ENCODE results near the gene HBG1.
"Not testable (repeated sequence)": the region's sequence is repeated elsewhere in the genome, so short reads cannot be mapped to it uniquely, and the experiment has no call there.

Gene HBG1

GRCh38 chr11:5249807-5250396, at the start of gene HBG1:
Gene HBG1, minus strand, starts transcription at chr11:5249857. Its CDS starts 53 bp downstream, at chr11:5249804.
- not testable (repeated sequence) for DNase-seq (ENCODE audit: low read depth in 2 of 2, low spot score in 1 of 2)

- no peak for DNase-seq (ENCODE audit: low read depth in 2 of 2, low spot score in 1 of 2)
Measured at GRCh38 chr11:5298451-5298850, 48.8 kb upstream of the HBG1 start.

DNA sequence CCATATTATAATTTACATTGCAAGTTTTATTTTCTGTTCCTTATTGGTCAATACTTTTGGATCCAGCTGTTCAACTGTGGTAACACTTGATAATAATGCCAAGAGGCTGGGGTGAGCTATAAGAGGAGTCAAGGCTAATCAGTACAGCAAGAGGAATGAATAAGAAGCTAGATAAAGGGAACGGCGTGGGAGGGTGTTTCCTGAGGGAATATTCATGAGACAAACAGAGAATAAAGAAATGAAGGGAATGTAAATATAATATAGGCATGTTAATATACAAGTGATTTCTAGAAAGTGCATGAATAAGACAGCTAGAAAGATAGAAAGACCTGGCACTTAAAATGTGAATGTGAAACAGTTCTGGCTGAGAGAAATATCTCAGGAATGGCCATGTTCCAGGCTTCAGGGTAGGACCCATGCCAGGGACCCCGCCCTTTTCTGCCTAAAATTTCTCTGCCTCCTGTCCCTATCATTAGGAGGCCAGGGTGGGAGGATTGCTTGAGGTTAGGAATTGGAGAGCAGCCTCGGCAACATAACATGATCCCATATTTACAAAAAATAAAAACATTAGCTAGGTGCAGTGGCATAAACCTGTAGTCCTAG, 48.2 kb upstream of the HBG1 start:
- DNase-seq (ENCODE audit: low read depth in 2 of 2, low spot score in 1 of 2): no peak

DNA sequence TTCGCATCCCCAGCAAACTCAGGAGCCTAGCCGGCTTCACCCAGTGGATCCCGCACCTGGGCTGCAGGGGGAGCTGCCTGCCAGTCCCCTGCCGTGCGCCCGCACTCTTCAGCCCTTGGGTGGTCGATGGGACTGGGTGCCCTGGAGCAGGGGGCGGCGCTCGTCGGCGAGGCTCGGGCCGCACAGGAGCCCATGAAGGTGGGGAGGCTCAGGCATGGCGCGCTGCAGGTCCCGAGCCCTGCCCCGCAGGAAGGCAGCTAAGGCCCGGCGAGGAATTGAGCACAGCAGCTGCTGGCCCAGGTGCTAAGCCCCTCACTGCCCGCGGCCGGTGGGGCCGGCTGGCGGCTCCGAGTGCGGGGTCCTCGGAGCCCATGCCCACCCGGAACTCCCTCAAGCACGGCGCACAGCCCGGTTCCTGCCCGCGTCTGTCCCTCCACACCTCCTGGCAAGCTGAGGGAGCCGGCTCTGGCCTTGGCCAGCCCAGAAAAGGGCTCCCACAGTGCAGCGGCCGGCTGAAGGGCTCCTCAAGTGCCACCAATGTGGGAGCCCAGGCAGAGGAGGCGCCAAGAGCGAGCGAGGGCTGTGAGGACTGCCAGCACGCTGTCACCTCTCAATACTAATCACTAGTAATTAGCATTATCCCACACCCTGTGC, 44.8 kb upstream of the HBG1 start:
- not testable (repeated sequence) for DNase-seq (ENCODE audit: low read depth in 2 of 2, low spot score in 1 of 2)

- no peak for DNase-seq (ENCODE audit: low read depth in 2 of 2, low spot score in 1 of 2)
Measured at GRCh38 chr11:5293028-5293427, 43.4 kb upstream of the HBG1 start.

DNA sequence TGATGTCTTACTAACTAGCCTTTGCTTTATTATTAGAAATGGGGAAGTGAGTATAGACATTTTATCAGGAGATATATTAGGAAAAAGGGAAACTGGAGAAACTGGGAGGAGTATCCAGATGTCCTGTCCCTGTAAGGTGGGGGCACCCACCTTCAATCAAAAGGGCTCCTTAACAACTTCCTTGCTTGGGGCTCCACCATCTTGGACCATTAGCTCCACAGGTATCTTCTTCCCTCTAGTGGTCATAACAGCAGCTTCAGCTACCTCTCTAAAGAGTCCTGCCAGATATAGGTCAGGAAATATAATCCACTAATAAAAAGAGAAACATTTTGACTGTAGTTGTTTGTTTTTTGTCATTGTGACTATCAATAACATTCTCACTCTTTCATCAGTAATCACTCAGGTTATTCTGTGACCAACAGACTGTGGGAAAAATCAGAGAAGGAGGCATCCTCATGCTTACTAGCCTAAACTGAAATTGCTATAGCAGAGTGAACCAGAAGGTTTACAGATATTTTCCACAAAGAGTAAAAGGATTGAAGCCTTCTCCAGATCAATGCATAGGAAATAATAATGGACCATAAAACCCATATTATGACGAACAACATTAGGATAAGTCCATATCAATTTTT, 41.7 kb upstream of the HBG1 start:
- DNase-seq (ENCODE audit: low read depth in 2 of 2, low spot score in 1 of 2): no peak

- DNase-seq (ENCODE audit: low read depth in 2 of 2, low spot score in 1 of 2): no peak
Measured at GRCh38 chr11:5290106-5290505, 40.4 kb upstream of the HBG1 start.

DNA sequence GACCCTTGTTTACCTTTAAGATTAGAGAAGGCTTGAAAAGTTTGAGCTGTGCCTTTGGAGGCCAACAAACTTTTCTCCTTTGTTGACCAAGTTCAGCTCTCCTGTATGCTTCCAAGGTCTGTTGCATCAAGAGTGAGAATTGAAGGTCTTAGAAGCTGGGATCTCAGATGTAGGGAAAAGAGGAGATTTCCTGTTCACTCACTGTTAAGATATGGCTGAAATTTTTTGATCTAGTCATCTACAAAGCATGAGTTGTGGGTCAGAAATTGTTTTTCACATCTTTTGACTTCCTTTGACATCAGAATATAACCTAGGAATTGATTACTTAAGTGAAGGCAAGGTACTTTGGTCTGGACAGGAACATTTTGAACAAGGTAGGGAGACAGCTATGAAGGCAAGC, 40.0 kb upstream of the HBG1 start:
- DNase-seq (ENCODE audit: low read depth in 2 of 2, low spot score in 1 of 2): no peak

GRCh38 chr11:5288906-5289550, 39.4 kb upstream of the HBG1 start:
- no peak for DNase-seq (ENCODE audit: low read depth in 2 of 2, low spot score in 1 of 2)

- no peak for DNase-seq (ENCODE audit: low read depth in 2 of 2, low spot score in 1 of 2)
Measured at GRCh38 chr11:5288108-5288905, 38.6 kb upstream of the HBG1 start.

- no peak for DNase-seq (ENCODE audit: low read depth in 2 of 2, low spot score in 1 of 2)
Measured at GRCh38 chr11:5286901-5287300, 37.2 kb upstream of the HBG1 start.

- DNase-seq (ENCODE audit: low read depth in 2 of 2, low spot score in 1 of 2): no peak
Measured at GRCh38 chr11:5286351-5286750, 36.7 kb upstream of the HBG1 start.

- no peak for DNase-seq (ENCODE audit: low read depth in 2 of 2, low spot score in 1 of 2)
Measured at GRCh38 chr11:5285703-5286340, 36.2 kb upstream of the HBG1 start.

DNA sequence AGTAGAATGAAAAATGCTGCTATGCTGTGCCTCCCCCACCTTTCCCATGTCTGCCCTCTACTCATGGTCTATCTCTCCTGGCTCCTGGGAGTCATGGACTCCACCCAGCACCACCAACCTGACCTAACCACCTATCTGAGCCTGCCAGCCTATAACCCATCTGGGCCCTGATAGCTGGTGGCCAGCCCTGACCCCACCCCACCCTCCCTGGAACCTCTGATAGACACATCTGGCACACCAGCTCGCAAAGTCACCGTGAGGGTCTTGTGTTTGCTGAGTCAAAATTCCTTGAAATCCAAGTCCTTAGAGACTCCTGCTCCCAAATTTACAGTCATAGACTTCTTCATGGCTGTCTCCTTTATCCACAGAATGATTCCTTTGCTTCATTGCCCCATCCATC, 35.0 kb upstream of the HBG1 start:
- DNase-seq (ENCODE audit: low read depth in 2 of 2, low spot score in 1 of 2): no peak

GRCh38 chr11:5283882-5284281, 34.2 kb upstream of the HBG1 start:
- no peak for DNase-seq (ENCODE audit: low read depth in 2 of 2, low spot score in 1 of 2)

GRCh38 chr11:5283086-5283485, 33.4 kb upstream of the HBG1 start:
- no peak for DNase-seq (ENCODE audit: low read depth in 2 of 2, low spot score in 1 of 2)

GRCh38 chr11:5282628-5283027, 33.0 kb upstream of the HBG1 start:
- DNase-seq (ENCODE audit: low read depth in 2 of 2, low spot score in 1 of 2): no peak

GRCh38 chr11:5281596-5281995, 31.9 kb upstream of the HBG1 start:
- DNase-seq (ENCODE audit: low read depth in 2 of 2, low spot score in 1 of 2): no peak

DNA sequence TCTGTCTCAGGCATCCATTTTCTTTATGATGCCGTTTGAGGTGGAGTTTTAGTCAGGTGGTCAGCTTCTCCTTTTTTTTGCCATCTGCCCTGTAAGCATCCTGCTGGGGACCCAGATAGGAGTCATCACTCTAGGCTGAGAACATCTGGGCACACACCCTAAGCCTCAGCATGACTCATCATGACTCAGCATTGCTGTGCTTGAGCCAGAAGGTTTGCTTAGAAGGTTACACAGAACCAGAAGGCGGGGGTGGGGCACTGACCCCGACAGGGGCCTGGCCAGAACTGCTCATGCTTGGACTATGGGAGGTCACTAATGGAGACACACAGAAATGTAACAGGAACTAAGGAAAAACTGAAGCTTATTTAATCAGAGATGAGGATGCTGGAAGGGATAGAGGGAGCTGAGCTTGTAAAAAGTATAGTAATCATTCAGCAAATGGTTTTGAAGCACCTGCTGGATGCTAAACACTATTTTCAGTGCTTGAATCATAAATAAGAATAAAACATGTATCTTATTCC, 31.0 kb upstream of the HBG1 start:
- DNase-seq (ENCODE audit: low read depth in 2 of 2, low spot score in 1 of 2): no peak

- no peak for DNase-seq (ENCODE audit: low read depth in 2 of 2, low spot score in 1 of 2)
Measured at GRCh38 chr11:5279471-5280090, 29.9 kb upstream of the HBG1 start.
